IMR-90 (cell line): Measurements from ENCODE around the gene NLE1.

Experiments
- BHLHE40 ChIP-seq: fragments of 150-350 bp; IDR thresholded peaks from 2 replicates; pipeline ENCODE4 v1.6.1; 2016; ENCODE audit warnings: mild to moderate bottlenecking, low read depth, low read length
- CEBPB ChIP-seq: IDR thresholded peaks from 2 replicates; pipeline ENCODE4 v1.6.1; 2012; ENCODE audit warnings: low read depth, low read length, improper control_type of control experiment
- CTCF ChIP-seq: conservative IDR thresholded peaks from 2 replicates; pipeline ENCODE4 v1.5.1; 2012; ENCODE audit warnings: mild to moderate bottlenecking, low read depth, low read length, improper control_type of control experiment
- MAZ ChIP-seq: IDR thresholded peaks from 2 replicates; pipeline ENCODE4 v1.6.1; 2012; ENCODE audit warnings: low read depth, mild to moderate bottlenecking, low read length, improper control_type of control experiment, moderate library complexity, borderline replicate concordance
- MXI1 ChIP-seq: IDR thresholded peaks from 2 replicates; pipeline ENCODE4 v1.6.1; 2012; ENCODE audit warnings: low read depth, mild to moderate bottlenecking, low read length, moderate library complexity, borderline replicate concordance
- POLR2A ChIP-seq: IDR thresholded peaks from 2 replicates; pipeline ENCODE4 v1.6.1; 2012; ENCODE audit warnings: mild to moderate bottlenecking, low read depth, low read length
- RAD21 ChIP-seq: IDR thresholded peaks from 2 replicates; pipeline ENCODE4 v1.6.1; 2012; ENCODE audit warnings: low read length, improper control_type of control experiment
- USF2 ChIP-seq: fragments of 150-350 bp; IDR thresholded peaks from 2 replicates; pipeline ENCODE4 v1.6.1; 2017; ENCODE audit warnings: mild to moderate bottlenecking, antibody characterized with exemption, low read length, low read depth

DNA sequence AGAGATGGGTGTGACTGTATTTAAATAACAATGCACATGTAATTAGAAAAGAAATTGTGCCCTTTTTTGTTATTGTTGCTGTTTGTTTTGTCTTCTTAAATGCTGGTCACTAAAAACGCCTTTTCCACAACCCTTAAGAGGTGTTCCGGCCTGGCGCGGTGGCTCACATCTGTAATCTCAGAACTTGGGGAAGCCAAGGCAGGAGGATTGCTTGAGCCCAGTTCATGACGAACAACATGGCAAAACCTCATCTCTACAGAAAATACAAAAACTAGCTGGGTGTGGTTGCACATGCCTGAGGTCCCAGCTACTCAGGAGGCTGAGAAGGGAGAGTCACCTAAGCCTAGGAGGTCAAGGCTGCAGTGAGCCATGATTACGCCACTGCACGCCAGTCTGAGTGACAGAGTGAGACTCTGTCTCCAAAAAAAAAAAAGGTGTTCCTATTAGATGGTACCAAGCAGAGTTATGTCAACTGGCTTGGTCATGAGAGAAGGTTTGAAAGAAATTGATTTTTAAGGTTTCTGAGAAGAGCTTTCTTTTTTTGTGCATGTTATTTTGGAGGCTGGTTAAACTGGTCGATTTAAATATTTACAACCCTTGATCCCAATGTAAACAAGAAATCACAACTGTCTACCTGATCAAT is 55.1 kb downstream of the NLE1 start:
- TF ChIP-seq CTCF = no peak
- no peak for TF ChIP-seq CEBPB
- TF ChIP-seq USF2 = no peak
- no peak for TF ChIP-seq POLR2A
- no peak for TF ChIP-seq MXI1
- TF ChIP-seq RAD21 = no peak
- no peak for TF ChIP-seq MAZ
- no peak for TF ChIP-seq BHLHE40
